Panc1 (cell line): Measurements from ENCODE around the gene SLC22A2.
"Not testable (repeated sequence)": the region's sequence is repeated elsewhere in the genome, so short reads cannot be mapped to it uniquely, and the experiment has no call there.

ENCODE experiments used
- POLR2AphosphoS5 ChIP-seq: IDR thresholded peaks from 2 replicates; pipeline ENCODE4 v1.6.1; 2012; ENCODE audit warnings: mild to moderate bottlenecking, low read depth, low read length, moderate library complexity
- TF ChIP-seq, protein P1 (sequence below), 2 experiments: IDR thresholded peaks; 2 replicates each; pipeline ENCODE4 v1.6.1; 2011 to 2012; ENCODE audit warnings: low read depth in 2 of 2, control low read depth in 1 of 2, low read length in 1 of 2, mild to moderate bottlenecking in 1 of 2, moderate library complexity in 1 of 2; ENCODE audit not compliant: insufficient read depth in 1 of 2
- TF ChIP-seq, protein P2 (sequence below): fragments of 450-650 bp; IDR thresholded peaks from 2 replicates; pipeline ENCODE4 v1.5.1; 2017; ENCODE audit warnings: mild to moderate bottlenecking

DNA sequence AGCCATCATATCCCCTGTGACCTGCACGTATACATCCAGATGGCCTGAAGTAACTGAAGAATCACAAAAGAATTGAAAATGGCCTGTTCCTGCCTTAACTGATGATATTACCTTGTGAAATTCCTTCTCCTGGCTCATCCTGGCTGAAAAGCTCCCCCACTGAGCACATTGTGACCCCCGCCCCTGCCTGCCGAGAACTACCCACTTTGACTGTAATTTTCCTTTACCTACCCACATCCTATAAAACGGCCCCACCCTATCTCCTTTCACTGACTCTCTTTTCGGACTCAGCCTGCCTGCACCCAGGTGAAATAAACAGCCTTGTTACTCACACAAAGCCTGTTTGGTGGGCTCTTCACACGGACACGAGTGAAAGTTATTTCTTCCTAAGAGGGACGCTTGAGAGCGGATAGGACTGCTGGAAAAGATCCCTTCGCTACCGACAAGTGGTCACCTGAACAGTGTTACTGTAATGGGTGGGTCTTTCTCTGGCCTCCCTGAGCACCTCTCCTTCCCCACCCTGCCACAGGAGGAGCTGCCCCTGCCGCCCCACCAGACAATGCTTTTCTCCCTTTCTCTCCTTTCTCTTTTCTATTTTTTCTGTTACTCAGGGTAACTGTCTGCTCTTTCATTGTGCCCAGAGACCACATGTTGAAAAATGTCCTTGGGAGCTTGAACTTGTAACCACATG, 24.5 kb downstream of the SLC22A2 start:
- TF ChIP-seq, protein P1, sequence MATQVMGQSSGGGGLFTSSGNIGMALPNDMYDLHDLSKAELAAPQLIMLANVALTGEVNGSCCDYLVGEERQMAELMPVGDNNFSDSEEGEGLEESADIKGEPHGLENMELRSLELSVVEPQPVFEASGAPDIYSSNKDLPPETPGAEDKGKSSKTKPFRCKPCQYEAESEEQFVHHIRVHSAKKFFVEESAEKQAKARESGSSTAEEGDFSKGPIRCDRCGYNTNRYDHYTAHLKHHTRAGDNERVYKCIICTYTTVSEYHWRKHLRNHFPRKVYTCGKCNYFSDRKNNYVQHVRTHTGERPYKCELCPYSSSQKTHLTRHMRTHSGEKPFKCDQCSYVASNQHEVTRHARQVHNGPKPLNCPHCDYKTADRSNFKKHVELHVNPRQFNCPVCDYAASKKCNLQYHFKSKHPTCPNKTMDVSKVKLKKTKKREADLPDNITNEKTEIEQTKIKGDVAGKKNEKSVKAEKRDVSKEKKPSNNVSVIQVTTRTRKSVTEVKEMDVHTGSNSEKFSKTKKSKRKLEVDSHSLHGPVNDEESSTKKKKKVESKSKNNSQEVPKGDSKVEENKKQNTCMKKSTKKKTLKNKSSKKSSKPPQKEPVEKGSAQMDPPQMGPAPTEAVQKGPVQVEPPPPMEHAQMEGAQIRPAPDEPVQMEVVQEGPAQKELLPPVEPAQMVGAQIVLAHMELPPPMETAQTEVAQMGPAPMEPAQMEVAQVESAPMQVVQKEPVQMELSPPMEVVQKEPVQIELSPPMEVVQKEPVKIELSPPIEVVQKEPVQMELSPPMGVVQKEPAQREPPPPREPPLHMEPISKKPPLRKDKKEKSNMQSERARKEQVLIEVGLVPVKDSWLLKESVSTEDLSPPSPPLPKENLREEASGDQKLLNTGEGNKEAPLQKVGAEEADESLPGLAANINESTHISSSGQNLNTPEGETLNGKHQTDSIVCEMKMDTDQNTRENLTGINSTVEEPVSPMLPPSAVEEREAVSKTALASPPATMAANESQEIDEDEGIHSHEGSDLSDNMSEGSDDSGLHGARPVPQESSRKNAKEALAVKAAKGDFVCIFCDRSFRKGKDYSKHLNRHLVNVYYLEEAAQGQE (IDR thresholded peaks at IDR 0.05; ENCODE audit: insufficient read depth in 1 of 2, low read depth in 2 of 2, low read length in 1 of 2): not testable (repeated sequence)
- TF ChIP-seq, protein P2, sequence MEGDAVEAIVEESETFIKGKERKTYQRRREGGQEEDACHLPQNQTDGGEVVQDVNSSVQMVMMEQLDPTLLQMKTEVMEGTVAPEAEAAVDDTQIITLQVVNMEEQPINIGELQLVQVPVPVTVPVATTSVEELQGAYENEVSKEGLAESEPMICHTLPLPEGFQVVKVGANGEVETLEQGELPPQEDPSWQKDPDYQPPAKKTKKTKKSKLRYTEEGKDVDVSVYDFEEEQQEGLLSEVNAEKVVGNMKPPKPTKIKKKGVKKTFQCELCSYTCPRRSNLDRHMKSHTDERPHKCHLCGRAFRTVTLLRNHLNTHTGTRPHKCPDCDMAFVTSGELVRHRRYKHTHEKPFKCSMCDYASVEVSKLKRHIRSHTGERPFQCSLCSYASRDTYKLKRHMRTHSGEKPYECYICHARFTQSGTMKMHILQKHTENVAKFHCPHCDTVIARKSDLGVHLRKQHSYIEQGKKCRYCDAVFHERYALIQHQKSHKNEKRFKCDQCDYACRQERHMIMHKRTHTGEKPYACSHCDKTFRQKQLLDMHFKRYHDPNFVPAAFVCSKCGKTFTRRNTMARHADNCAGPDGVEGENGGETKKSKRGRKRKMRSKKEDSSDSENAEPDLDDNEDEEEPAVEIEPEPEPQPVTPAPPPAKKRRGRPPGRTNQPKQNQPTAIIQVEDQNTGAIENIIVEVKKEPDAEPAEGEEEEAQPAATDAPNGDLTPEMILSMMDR: not testable (repeated sequence)
- not testable (repeated sequence) for TF ChIP-seq POLR2AphosphoS5
